HG03558 (cell line): ENCODE data around the gene RIPOR1.
A peak's percentile ranks its signal among the peaks of the same experiment; 100 is the strongest.

Experiments used
- ATAC-seq: cut with Tn5 transposase; IDR thresholded peaks from one replicate; pipeline ENCODE4 v1.9.1; 2021; ENCODE audit warnings: moderate number of reproducible peaks; ENCODE audit not compliant: unreplicated experiment; ENCODE audit errors: extremely low read depth

RIPOR1 gene

GRCh38 chr16:67549936-67550335 lies 21.3 kb downstream of the RIPOR1 start:
- ATAC-seq: no peak

GRCh38 chr16:67551091-67551490 lies 22.5 kb downstream of the RIPOR1 start:
- no peak for ATAC-seq

- no peak for ATAC-seq
Observed at GRCh38 chr16:67551972-67552371, 23.3 kb downstream of the RIPOR1 start.

GRCh38 chr16:67552476-67552875 lies 23.8 kb downstream of the RIPOR1 start:
- ATAC-seq: no peak

GRCh38 chr16:67555795-67556212 lies 27.2 kb downstream of the RIPOR1 start:
- no peak for ATAC-seq

GRCh38 chr16:67558859-67559258 lies 30.2 kb downstream of the RIPOR1 start:
- no peak for ATAC-seq

GRCh38 chr16:67560827-67561342 lies 32.3 kb downstream of the RIPOR1 start:
- no peak for ATAC-seq

- no peak for ATAC-seq
Observed at GRCh38 chr16:67561501-67561823, 32.8 kb downstream of the RIPOR1 start.

GRCh38 chr16:67561824-67562525 lies 33.3 kb downstream of the RIPOR1 start:
- peak; percentile 64 for ATAC-seq

GRCh38 chr16:67562526-67562917 lies 33.9 kb downstream of the RIPOR1 start, which contains the start of gene CTCF:
Gene CTCF (plus strand): TSS chr16:67562526. CDS start chr16:67610833, 48,307 bp downstream.
- ATAC-seq: peak; percentile 21

GRCh38 chr16:67562918-67563707 lies 34.5 kb downstream of the RIPOR1 start:
- ATAC-seq: peak; percentile 14

- ATAC-seq: no peak
Observed at GRCh38 chr16:67563708-67564468, 35.3 kb downstream of the RIPOR1 start.

- ATAC-seq: no peak
Observed at GRCh38 chr16:67565470-67566100, 37.0 kb downstream of the RIPOR1 start.

GRCh38 chr16:67571464-67571863 lies 42.8 kb downstream of the RIPOR1 start:
- ATAC-seq: no peak

GRCh38 chr16:67571981-67572431 lies 43.4 kb downstream of the RIPOR1 start:
- no peak for ATAC-seq

- ATAC-seq: no peak
Observed at GRCh38 chr16:67579686-67580085, 51.1 kb downstream of the RIPOR1 start.

GRCh38 chr16:67580202-67580601 lies 51.6 kb downstream of the RIPOR1 start:
- no peak for ATAC-seq

- no peak for ATAC-seq
Observed at GRCh38 chr16:67593288-67593687, 64.7 kb downstream of the RIPOR1 start.

GRCh38 chr16:67593701-67594100 lies 65.1 kb downstream of the RIPOR1 start:
- no peak for ATAC-seq

GRCh38 chr16:67594256-67594915 lies 65.8 kb downstream of the RIPOR1 start:
- ATAC-seq: no peak
